Endothelial cell of hepatic sinusoid (primary cell): ENCODE results near the gene AHSG.

Experiments
- in situ Hi-C: cut with HindIII; loops from 2 replicates; pipeline ENCODE4 v1.10.0; 2017; ENCODE audit warnings: low sequenced_read_pairs

The AHSG gene

DNA sequence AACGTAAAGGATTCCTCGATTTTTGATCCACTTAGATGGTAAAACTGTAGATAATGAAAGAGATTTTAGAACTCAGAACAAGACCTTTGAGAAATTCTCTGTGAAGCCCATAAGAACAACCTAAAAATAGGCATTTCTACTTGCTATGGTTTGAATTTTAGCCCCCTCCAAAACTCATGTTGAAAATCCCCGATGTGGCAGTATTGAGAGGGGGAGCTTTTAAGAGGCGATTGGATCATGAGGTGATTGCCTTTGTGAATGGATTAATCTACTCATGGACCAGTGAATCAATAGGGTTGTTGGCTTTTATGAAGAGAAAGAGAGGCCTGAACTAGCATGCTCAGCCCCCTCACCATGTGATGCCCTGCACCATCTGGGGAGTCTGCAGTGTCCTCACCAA is 20.2 kb upstream of the AHSG start:
- in situ Hi-C loops, result no loop called here

DNA sequence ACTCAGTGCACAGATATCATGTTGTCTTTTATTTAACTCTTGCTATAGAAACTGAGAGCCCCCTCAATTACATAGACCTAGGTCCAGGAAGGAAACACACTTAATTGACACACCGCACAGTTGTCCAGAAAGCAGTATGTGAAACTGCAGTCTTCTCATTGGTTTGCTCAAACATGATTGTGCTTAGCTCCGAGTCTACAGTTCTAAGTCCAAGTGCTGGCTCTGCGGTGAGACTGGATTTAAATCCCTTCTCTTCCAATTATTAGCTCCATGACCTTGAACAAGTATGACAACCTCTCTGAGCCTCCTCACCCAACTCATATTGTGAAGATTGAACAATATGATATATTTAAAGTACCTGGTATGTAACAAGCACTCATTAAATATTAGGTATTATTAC is 19.0 kb upstream of the AHSG start:
- in situ Hi-C loops, result no loop called here

DNA sequence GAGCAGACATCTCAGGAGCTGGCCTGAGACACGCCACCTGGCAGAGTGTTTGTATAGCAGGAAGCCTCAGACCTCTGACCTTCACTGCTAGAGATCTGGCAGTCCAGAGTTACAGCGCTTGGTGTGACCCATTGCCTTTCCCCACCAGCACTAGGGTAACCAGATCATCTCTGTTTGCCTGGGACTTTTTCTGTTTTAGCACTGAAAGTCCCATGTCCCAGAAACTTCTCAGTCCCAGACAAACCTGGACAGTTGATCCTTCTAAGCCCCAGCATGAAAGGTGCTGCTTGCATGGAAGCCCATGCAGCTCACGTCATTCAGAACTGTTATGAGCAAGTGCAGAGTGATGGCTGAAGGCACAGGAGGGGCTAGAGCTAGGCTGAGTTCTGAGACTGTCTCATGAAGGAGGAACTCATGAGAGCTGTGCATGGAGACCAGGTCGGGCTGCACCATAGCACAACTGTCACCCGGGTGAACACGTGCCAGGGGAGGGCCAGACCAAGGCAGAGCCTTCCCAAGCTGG is 18.2 kb upstream of the AHSG start:
- in situ Hi-C loops, result no loop called here

DNA sequence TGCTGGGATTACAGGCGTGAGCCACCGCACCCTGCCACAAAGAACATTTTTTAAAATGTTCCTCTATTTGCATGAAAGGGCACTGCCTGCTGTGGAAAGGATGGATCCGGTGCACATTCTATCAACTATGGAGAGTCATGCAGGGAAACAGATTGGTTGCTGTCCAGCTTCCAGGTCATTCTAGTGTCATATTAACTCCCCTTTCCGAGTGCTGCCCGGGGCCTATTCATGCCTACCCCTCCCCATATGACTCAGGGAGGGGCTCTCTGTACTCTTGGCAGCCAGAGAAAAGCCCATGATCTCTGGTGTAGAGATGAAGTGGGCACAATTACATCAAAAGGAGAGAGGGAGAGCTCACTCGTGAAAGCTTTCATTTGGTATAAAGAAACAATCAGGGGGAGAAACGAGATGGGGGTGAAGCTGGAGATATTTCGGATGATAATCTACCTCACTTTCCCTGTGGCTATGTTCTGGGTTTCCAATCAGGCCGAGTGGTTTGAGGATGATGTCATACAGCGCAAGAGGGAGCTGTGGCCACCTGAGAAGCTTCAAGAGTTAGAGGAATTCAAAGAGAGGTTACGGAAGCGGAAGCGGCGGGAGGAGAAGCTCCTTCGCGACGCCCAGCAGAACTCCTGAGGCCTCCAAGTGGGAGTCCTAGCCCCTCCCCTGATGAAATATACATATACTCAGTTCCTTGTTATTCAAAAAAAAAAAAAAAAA is 16.1 kb upstream of the AHSG start:
- in situ Hi-C loops, result no loop called here

DNA sequence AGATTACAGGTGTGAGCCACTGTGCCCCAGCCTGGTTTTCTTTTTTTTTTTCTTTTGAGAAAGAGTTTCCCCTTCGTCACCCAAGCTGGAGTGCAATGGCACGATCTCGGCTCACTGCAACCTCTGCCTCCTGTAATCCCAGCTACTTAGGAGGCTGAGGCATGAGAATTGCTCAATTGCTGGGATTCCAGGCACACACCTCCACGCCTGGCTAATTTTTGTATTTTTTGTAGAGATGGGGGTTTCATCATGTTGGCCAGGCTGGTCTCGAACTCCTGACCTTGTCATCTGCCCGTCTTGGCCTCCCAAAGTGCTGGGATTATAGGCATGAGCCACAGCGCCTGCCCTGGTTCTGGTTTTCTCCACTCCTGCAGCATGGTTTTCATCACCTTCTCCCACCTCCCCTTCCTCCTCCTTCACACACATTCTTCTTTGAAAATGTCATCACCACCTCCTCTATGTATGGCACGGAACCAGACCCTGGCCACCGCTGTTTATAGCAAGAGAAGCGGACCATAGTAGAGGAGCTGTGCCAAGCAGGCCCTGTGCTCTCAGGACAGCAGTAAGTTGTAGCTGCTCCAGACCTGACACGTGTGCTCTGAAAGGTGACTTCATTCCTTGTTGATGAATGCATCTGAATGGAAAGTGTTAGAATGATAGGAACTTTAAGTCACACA is 14.6 kb upstream of the AHSG start:
- in situ Hi-C loops, result no loop called here

DNA sequence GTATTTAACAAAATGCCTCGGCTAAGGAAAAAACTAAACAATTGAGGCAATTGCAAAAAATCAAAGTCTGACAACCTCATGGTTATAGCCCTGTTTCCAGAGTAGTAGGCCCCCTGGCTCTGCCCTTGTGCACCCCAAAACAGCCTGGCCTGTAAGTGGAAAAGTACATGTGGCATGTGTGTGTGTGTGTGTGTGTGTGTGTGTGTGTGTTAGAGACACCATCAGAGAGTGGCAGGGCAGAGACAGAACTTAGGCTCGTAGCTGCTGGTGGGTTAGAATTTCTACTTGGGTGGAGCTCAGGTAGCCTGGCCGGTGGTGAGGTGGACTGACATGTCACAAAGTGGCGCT is 14.1 kb upstream of the AHSG start:
- in situ Hi-C loops, result no loop called here

DNA sequence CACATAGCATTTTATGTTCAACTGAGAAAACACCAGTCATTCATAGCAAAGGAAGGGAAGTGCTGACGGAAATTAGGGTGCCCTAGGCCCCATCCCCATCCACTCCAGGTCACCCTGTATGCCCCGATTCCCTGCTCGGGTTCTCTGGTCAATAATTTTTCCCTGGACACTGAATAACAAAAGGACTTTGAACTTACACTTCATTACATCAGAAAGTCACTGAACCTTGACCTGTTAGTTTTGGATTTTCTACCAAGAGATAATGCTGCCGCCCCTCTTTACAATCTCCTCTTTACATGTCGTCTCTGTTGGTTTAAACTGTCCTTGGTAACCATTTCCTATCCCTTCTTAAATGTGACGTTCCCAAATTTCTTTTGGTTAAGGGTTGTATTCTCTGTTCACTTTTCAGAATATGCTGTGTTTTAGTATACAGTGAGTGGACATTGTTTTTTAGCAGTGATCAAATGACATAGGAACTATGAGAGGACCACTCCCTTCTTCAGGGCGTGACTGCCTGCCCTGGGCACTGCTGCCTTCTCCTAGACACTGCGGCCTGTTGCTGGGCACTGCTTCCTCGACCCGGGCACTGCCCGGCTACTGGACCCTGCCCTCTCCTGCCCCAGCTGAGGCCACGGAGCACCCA is 13.6 kb upstream of the AHSG start:
- in situ Hi-C loops, result no loop called here

DNA sequence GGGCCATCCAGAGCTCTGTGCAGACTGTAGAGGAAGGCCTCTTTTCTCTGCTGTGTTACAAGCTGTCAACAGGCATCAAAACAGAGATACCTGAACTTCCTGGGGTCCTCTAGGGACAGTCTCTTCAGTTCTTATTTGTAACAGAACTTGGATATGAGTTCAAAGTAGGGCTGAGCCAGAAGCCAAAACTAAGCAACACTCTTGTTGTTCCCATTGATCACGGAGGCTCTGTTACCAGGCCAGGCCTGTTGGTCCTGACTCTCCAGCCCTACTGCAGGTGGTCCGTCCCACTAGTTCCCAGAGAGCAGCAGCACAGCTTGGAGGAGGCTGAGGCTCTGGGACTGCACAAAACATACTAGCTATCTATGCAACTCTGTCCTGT is 13.1 kb upstream of the AHSG start:
- in situ Hi-C loops, result loop anchor here (25.0 kb wide), 1 partner anchor 213 kb away; the partner anchor contains the start of gene RFC4

DNA sequence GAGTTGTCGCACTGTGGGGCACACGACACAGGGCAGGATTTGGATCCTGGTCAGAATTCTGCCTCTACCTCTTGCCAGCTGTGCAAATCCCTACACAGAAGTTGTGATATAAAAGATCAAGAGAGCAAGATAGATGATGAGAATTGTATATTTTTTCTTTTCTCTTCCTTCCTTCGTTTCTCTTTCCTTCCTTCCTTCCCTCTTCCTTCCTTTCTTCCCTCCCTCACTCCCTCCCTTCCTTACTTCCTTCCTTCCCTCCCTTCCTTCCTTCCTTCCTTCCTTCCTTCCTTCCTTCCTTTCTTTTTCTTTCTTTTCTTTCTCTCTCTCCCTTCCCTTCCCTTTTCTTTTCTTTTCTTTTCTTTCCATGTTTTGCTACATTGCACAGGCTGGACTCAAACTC is 12.0 kb upstream of the AHSG start:
- in situ Hi-C loops, result loop anchor here (25.0 kb wide), 1 partner anchor 211 kb away; the partner anchor contains the start of gene RFC4

DNA sequence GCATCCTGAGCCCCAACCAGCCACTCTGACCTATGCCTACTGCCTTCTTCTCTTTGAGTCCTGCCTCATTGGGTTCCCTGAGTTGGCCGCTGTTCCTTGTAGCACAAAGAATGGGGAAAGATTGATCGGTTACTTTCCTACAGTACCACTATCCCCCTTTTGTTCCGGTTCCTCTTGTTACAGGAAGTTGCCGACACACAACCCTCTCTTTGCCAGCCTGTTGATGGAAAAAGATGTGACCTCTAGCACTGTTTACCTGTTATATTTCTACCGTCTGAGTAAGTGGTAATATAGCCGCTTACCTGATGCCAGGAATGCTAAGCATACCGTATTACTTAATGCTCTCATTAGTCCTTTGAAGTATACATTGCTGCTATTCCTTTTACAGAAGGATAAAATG is 9.7 kb upstream of the AHSG start:
- in situ Hi-C loops, result loop anchor here (25.0 kb wide), 1 partner anchor 209 kb away; the partner anchor contains the start of gene RFC4

DNA sequence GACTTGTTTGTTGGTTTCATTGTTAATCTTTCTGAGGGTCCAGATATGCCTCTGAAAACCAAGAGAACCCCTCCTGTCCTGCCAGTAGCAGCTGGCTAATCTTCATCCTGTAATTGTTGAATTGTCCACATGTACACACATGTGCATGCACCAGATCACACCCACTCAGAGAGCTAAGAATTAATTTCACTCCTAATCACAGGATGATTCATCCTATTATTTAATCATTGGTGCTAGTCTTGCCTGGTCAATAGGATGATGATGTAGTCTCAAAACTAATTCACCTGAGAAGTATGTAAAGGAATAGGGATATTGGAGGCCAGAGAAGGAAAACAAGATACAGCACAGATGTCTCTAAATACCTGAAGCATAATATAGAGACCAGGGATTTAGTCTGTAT is 7.8 kb upstream of the AHSG start:
- in situ Hi-C loops, result loop anchor here (25.0 kb wide), 1 partner anchor 207 kb away; the partner anchor contains the start of gene RFC4

DNA sequence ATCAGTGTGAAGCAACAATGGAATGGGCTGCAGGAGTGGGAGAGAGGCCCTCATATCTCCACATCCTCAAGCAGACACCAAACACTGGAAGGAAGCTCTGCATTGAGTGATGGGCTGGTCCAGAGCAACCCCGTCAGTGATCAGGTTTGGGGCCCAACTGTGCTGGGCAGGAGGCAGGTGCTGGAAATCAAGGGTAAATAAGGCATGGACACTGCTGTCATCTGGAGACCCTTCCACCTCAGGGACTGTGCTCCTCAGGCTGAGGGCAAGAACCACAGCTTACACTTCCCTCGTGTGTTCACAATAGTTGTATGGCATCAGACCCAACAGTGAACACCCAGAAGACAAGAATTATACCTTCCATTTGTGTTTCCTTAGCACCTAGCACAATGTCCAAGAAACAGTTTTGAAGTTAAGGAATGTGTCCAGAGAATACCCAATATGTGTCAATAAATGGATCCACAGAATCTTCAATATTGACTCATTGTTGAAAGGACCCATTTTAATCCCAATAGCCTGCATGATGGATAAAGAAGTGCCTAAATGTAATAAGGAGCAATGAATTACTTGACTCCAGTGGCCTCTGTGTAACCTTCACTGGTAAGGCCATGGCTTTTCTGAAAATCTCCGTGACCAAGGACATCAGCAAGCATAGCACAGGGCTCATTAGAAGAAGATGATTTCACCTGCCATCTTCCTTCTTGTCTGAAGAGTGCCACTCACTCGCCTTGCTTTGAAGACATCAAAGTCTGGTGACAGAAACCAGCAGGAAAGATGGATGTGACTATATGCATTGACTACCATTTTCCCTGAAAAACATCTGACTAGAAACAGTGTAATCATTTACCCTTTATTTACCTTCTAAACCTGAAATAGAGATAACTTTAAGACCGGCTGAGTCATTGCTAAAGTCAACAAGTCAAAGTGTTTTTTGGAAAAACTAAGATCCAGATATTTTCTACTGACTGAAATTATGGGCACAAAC is 7.0 kb upstream of the AHSG start:
- in situ Hi-C loops, result loop anchor here (25.0 kb wide), 1 partner anchor 206 kb away; the partner anchor contains the start of gene RFC4

DNA sequence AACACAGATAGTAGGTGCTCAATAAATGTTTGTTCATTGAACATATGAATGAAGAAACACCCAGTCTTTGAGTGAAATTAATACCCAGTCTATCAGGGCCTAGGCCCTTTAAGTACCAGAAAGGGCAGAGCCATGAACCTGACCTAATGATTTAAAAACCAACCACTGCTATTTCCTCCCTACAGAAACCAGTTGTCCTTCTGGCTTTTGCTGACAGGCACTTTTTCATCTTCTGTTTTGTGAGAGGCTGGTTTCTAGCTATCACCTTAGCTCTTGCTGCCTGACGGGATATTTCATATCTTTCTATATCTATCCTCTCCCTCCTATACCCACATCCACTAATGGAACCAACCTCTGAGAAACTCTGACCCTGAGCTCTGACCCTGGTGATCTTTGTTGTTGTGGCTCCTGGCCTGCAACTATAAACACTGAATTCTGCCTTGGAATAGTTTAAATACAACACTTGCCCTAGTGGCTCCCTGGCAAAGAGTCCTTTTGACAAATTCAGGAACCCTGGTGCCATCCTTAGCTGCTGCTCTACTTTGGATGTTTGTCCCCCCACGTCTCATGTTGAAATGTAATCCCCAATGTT is 4.1 kb upstream of the AHSG start:
- in situ Hi-C loops, result loop anchor here (25.0 kb wide), 1 partner anchor 204 kb away; the partner anchor contains the start of gene RFC4

DNA sequence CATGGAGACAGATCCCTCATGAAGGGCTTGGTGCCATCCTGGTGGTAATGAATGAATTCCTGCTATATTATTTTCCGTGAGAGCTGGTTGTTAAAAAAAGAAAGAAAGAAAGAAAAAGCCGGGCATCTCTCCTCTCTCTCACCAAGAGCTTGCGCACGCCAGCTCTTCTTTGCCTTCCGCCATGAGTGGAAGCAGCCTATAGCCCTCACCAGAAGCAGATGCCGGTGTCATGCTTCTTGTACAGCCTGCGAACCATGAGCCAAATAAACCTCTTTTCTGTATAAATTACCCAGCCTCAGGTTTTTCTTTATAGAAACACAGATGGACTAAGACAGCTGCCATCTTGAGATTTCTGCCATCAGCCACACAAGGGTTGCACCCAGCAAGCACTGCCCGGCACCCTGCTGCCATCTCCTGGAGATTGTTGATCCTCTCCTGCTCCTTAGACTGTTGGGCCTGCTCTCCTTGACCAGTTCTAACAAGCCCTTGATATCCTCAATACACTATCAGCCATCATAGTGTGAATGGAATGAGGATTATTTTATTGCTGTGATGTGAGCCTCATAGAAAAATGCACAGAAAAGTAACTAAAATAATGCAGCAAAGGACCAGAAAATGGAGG is 3.5 kb upstream of the AHSG start:
- in situ Hi-C loops, result loop anchor here (25.0 kb wide), 1 partner anchor 203 kb away; the partner anchor contains the start of gene RFC4

DNA sequence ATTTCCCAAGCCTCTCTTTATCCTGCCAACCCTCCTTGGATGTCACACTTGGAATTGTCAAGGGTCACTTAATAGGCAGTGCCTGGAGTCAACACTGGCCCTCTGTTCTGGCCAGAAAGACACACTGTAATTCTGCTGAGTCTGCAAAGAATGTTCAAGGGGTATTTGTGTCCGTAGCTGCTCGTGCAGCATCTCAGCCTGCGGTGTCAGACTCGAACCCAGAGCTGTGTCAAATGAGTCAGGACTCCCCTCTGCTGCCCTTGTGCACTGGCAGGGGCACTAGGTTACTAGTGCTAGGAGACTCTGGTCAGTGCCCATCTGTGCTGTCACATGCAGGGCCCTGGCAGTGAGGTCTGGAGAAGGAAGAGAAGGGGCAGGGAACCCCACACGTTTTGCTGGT is 795 bp upstream of the AHSG start:
- in situ Hi-C loops, result loop anchor here (25.0 kb wide), 1 partner anchor 200 kb away; the partner anchor contains the start of gene RFC4

DNA sequence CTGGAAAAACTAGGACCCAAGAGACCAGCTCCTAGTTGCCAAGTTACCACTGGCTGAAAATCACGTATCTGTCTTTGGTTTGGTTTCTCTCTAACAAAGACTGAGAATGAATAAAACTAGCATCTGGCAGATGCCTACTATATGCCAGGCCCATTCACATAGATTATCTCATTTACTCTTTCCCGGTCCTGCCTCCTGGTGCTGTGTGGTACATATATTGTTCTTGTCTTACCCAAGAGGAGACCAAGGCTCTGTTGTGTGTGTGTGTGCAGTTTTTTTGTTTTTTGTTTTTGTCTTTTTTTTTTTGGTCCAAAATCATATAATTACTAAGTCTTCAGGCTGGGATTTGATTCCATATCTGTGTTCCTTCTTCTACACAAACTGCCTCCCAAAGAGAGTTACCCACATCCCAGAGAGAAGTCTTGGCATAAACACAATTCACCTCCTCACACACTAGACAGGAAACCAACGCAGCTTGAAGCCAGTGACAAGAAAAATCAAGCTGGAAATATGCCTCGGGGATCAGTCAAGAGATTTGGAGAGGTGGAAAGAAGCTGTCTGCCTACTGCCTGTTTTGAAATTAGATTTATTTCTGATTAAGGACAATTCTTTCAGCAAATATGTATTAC is 891 bp downstream of the AHSG start:
- in situ Hi-C loops, result loop anchor here (25.0 kb wide), 1 partner anchor 199 kb away; the partner anchor contains the start of gene RFC4

DNA sequence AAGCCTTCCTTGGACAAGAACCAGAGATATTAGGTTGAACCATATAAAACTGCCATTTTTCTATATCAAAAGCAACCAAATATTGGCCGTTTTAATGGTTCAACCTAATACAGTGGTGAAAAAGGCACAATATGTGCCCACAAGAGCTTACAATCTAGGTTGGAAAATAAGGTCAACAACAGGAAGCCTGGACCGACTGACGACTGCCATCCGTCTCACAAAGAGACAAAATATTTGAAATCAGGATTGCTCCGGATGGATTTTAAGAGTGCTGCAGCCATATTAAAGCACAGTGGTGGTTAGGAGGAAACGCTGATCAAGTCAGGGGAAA is 1.4 kb downstream of the AHSG start:
- in situ Hi-C loops, result loop anchor here (25.0 kb wide), 1 partner anchor 198 kb away; the partner anchor contains the start of gene RFC4

DNA sequence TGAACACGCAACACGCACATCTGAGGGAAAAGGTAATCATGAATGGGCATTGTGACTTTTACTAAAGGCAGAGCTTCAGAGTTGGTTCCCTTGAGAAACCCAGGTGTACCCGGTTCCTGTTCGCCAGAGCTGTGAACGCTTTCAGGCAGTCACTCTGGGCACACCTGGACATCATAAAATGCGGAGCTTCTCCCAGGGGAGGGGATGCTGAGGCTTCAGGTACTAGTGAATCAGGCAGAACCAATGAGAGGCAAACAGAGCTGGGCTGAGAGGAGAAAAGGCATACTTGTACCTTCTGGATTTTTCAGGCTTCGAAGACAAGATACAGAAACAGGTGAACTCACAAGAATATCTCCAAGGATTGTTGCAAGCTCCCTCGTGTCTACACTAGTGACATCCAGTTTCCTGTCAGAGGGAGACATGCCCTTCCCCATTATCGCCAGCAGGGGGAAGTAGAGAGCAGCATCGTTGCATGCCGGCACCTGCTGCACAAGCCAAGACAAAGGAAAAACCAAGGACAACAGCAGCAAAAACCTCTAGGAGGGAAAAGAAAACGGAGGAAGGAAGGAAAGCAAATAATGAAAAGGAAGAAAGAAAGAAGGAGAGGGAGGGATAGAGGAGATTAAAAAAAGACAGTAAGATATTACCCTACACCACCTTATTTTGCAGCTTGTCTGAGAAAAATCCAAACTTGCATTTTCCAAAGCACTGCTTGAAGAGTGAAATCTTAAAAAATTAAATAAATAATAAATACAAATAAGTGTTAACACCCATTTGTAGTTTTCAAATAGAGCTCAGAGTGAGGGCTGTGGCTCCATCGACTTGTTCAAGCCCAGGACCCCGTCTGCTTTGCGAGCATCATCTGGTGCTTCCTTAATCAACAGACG is 2.0 kb downstream of the AHSG start:
- in situ Hi-C loops, result loop anchor here (25.0 kb wide), 1 partner anchor 197 kb away; the partner anchor contains the start of gene RFC4
